CD14-positive monocyte (primary cell): ENCODE data around the gene COL6A1. TPM values are rescaled to one million over a fixed set of nuclear protein-coding genes. Genes with fewer than 3 reads are reported as not detected.

Experiments used
- DNase-seq, 3 donors: peaks; one replicate each; pipeline ENCODE4 v3.0.0-alpha.2; 2011 to 2022
- H2AFZ ChIP-seq: 2 replicates; pipeline ENCODE4 v1.6.0; 2012; ENCODE audit warnings: mild to moderate bottlenecking, low read depth, low read length, inconsistent platforms; ENCODE audit not compliant: insufficient read depth, poor library complexity, severe bottlenecking
- H3K27ac ChIP-seq, 2 donors: 1 replicate in 1 of 2; 2 replicates in 1 of 2; pipeline ENCODE4 v1.5.1; 2012 to 2013; ENCODE audit warnings: low read length in 2 of 2, control low read depth in 1 of 2, inconsistent platforms in 1 of 2, low read depth in 1 of 2, mild to moderate bottlenecking in 1 of 2
- H3K27me3 ChIP-seq, 2 donors: one replicate each; pipeline versions ENCODE4 v1.6.0 to v1.6.1; 2011 to 2013; ENCODE audit warnings: low read length in 2 of 2; ENCODE audit not compliant: control insufficient read depth in 2 of 2, insufficient read depth in 2 of 2
- H3K36me3 ChIP-seq, 2 donors: replicated peaks in 1 of 2; 1 replicate in 1 of 2; 2 replicates in 1 of 2; pipeline versions ENCODE4 v1.5.1 to v1.6.1; 2012 to 2013; ENCODE audit warnings: low read length in 2 of 2, control low read depth in 1 of 2, inconsistent platforms in 1 of 2, mild to moderate bottlenecking in 1 of 2; ENCODE audit not compliant: insufficient read depth in 2 of 2, control insufficient read depth in 1 of 2
- H3K4me1 ChIP-seq, 2 donors: 1 replicate in 1 of 2; 2 replicates in 1 of 2; pipeline versions ENCODE4 v1.5.1 to v1.6.1; 2012 to 2013; ENCODE audit warnings: low read length in 2 of 2, control low read depth in 1 of 2, inconsistent platforms in 1 of 2, mild to moderate bottlenecking in 1 of 2, moderate library complexity in 1 of 2; ENCODE audit not compliant: insufficient read depth in 2 of 2, control insufficient read depth in 1 of 2
- H3K4me2 ChIP-seq: replicated peaks from 2 replicates; pipeline ENCODE3; 2012; ENCODE audit warnings: low read length, moderate library complexity, mild to moderate bottlenecking; ENCODE audit not compliant: poor library complexity, severe bottlenecking; ENCODE audit errors: extremely low read depth
- H3K4me3 ChIP-seq, 3 experiments: fragments of 200-600 bp in 1 of 3; sonication (generic) in 1 of 3; replicated peaks in 1 of 3; 1 replicate in 2 of 3; 2 replicates in 1 of 3; pipeline ENCODE4 v1.5.1; 2011 to 2013; ENCODE audit warnings: low read length in 3 of 3, mild to moderate bottlenecking in 3 of 3, control low read depth in 2 of 3, low read depth in 2 of 3, inconsistent platforms in 1 of 3, moderate library complexity in 1 of 3
- H3K79me2 ChIP-seq: 2 replicates; pipeline ENCODE4 v1.6.0; 2012; ENCODE audit warnings: mild to moderate bottlenecking, control low read depth, inconsistent platforms, low read length, moderate library complexity; ENCODE audit not compliant: insufficient read depth
- H3K9ac ChIP-seq: 2 replicates; pipeline ENCODE4 v1.6.0; 2017; ENCODE audit warnings: low read length, mild to moderate bottlenecking; ENCODE audit not compliant: insufficient read depth, poor library complexity, severe bottlenecking
- H3K9me3 ChIP-seq, 2 donors: replicated peaks in 1 of 2; 1 replicate in 1 of 2; 2 replicates in 1 of 2; pipeline versions ENCODE4 v1.5.1 to v1.6.1; 2012 to 2013; ENCODE audit warnings: low read length in 2 of 2, control low read depth in 1 of 2; ENCODE audit not compliant: control insufficient read depth in 1 of 2, insufficient read depth in 1 of 2
- H4K20me1 ChIP-seq: 2 replicates; pipeline ENCODE4 v1.6.0; 2012; ENCODE audit warnings: mild to moderate bottlenecking, low read length, control low read depth, moderate library complexity; ENCODE audit not compliant: insufficient read depth
- H3K27ac Mint-ChIP-seq, 7 donors: one replicate each; pipeline ENCODE4 v1.8.0; 2020; ENCODE audit warnings: mild to moderate bottlenecking in 7 of 7, mixed read lengths in 7 of 7, moderate library complexity in 6 of 7, inconsistent platforms in 2 of 7
- H3K27me3 Mint-ChIP-seq, 3 donors: one replicate each; pipeline ENCODE4 v1.8.0; 2021 to 2022; ENCODE audit warnings: low read depth in 3 of 3, mild to moderate bottlenecking in 3 of 3, mixed read lengths in 3 of 3, moderate library complexity in 3 of 3, inconsistent platforms in 1 of 3
- H3K36me3 Mint-ChIP-seq, 2 donors: one replicate each; pipeline ENCODE4 v1.8.0; 2020; ENCODE audit warnings: mixed read lengths in 2 of 2, inconsistent platforms in 1 of 2, mild to moderate bottlenecking in 1 of 2
- H3K4me1 Mint-ChIP-seq: one replicate; pipeline ENCODE4 v1.8.0; 2020; ENCODE audit warnings: mild to moderate bottlenecking, mixed read lengths
- H3K4me3 Mint-ChIP-seq, 2 donors: one replicate each; pipeline ENCODE4 v1.8.0; 2020; ENCODE audit warnings: mild to moderate bottlenecking in 2 of 2, mixed read lengths in 2 of 2, moderate library complexity in 1 of 2
- H3K9me3 Mint-ChIP-seq, 7 donors: one replicate each; pipeline ENCODE4 v1.8.0; 2020 to 2022; ENCODE audit warnings: mixed read lengths in 7 of 7, mild to moderate bottlenecking in 6 of 7, moderate library complexity in 6 of 7, inconsistent platforms in 2 of 7
- CTCF ChIP-seq: fragments of 200-600 bp; IDR thresholded peaks from one replicate; pipeline ENCODE4 v1.8.0; 2022; ENCODE audit warnings: antibody characterized with exemption, mild to moderate bottlenecking
- WGBS: methylation state at CpG from one replicate; pipeline ENCODE4 v1.1.5; 2013; ENCODE audit warnings: missing lambda C conversion rate; ENCODE audit not compliant: insufficient coverage; 5-methylcytosine and 5-hydroxymethylcytosine counted together
- intact Hi-C, 2 donors: fragments of 100-400 bp; cut with micrococcal nuclease; formaldehyde crosslinking; loops; one replicate each; pipeline versions ENCODE4 v1.15.0 to v1.15.1; 2023
- polyA plus RNA-seq, 3 donors: library from polyadenylated mRNA; depleted of rRNA in 1 of 3; unstranded in 2 of 3; stranded (reverse) in 1 of 3; fragments of 300-500 nt in 2 of 3; fragments of >200 nt in 1 of 3; fragmentation: Illumina TruSeq in 2 of 3; gene quantifications; 1 replicate in 2 of 3; 2 replicates in 1 of 3; pipeline ENCODE4 v1.2.3, GENCODE V29; 2012 to 2021

Gene COL6A1
- polyA plus RNA-seq, 3 donors = 0.08 to 0.11 (median 0.10) TPM

GRCh38 chr21:45962531-45963231 is 18.9 kb upstream of the COL6A1 start:
- WGBS = 83% methylated on average over 1 of the region's 4 CpGs
- intact Hi-C loops = no loop called here
- H4K20me1 ChIP-seq = no peaks in the 10 kb centered on the region
- no peak for TF ChIP-seq CTCF
- DNase-seq = no peak
- H3K9ac ChIP-seq = no peak overlapping the region
- H3K27me3 ChIP-seq = no peaks in the 10 kb centered on the region
- H3K27ac ChIP-seq = no peak overlapping the region
- H3K9me3 Mint-ChIP-seq = peaks cover 10 to 33% (median 23%) of the 10 kb centered on the region in 7 donors
- no peak overlapping the region for H3K27ac Mint-ChIP-seq
- H3K4me3 ChIP-seq = no peak overlapping the region
- H2AFZ ChIP-seq = no peak overlapping the region
- no peaks in the 10 kb centered on the region for H3K36me3 Mint-ChIP-seq
- no peak overlapping the region for H3K4me2 ChIP-seq
- no peaks in the 10 kb centered on the region for H3K79me2 ChIP-seq
- H3K4me3 Mint-ChIP-seq = no peak overlapping the region
- H3K36me3 ChIP-seq = no peaks in the 10 kb centered on the region
- H3K27me3 Mint-ChIP-seq = peaks cover 7 to 21% (median 14%) of the 10 kb centered on the region in 3 donors
- no peaks in the 10 kb centered on the region for H3K4me1 Mint-ChIP-seq
- peaks cover 3 to 20% of the 10 kb centered on the region in 2 donors for H3K9me3 ChIP-seq
- no peaks in the 10 kb centered on the region for H3K4me1 ChIP-seq

GRCh38 chr21:45963232-45963570 is 18.4 kb upstream of the COL6A1 start:
- peaks cover 7 to 17% (median 14%) of the 10 kb centered on the region in 3 donors for H3K27me3 Mint-ChIP-seq
- no CpG with 5 or more reads among the region's 3 CpGs for WGBS
- Histone ChIP-seq H3K4me2 (no peak overlapping the region), H3K36me3 (no peaks in the 10 kb centered on the region), H3K9ac (no peak overlapping the region), H3K4me1 (no peaks in the 10 kb centered on the region), H3K27ac (no peak overlapping the region), H3K27me3 (no peaks in the 10 kb centered on the region), H3K79me2 (no peaks in the 10 kb centered on the region), H2AFZ (no peak overlapping the region), H3K9me3 (peaks cover 3 to 20% of the 10 kb centered on the region in 2 donors), H3K4me3 (no peak overlapping the region), H4K20me1 (no peaks in the 10 kb centered on the region)
- H3K27ac Mint-ChIP-seq = no peak overlapping the region
- H3K4me1 Mint-ChIP-seq = no peaks in the 10 kb centered on the region
- H3K4me3 Mint-ChIP-seq = no peak overlapping the region
- no peak for DNase-seq
- no peak for TF ChIP-seq CTCF
- intact Hi-C loops = no loop called here
- peaks cover 10 to 33% (median 23%) of the 10 kb centered on the region in 7 donors for H3K9me3 Mint-ChIP-seq
- H3K36me3 Mint-ChIP-seq = no peaks in the 10 kb centered on the region
